ENCODE data around the gene PZP.
"Not testable (repeated sequence)": the region's sequence is repeated elsewhere in the genome, so short reads cannot be mapped to it uniquely, and the experiment has no call there.

Gene PZP

DNA sequence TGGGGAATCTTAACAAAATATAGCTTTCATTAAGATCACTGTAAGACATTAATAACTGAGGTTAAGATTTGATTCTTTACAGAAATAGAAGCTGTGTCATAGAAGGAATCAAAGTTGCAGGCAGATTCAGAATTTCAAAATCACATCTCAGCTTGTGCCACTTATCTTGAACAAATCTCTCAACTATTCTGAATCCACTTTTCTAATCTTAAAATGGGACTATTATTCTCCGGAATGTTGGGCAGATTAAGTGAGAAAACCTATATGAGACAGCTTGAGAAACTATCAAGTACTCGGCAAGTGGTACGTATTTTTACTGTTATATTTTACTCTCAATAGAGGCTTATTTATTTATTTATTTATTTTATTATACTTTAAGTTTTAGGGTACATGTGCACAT is 28.4 kb downstream of the PZP start:
- DNase-seq: no peak

DNA sequence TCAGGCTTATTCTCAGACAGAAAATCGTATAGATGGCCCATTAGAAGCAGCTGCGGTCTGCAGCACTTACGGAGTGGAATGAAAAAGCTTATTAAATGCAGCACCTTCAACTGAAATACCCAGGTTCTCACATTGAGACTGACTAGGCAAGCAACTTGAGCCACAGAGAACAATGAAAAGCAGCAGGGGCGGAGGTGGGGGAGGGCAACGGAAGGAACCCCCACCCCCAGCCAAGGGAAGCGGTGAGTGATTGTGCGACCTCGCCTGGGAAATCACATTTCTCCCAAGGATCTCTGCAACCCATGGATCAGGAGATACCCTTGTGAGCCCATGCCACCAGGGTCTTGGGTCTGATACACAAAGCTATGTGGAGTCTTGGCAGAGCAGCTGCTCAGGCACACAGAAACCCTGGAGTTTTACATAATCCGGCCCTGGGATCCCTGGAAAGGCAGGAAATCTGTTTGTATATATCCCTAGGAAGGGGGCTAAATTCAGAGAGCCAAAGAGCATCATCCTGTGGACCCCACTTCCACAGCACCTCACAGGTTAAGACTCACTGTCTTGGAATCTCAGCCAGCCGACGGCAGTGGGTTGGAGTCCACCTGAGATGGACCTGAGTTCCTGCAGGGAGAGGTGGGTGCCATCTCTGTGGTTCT is 38.1 kb downstream of the PZP start:
- DNase-seq: no peak

DNA sequence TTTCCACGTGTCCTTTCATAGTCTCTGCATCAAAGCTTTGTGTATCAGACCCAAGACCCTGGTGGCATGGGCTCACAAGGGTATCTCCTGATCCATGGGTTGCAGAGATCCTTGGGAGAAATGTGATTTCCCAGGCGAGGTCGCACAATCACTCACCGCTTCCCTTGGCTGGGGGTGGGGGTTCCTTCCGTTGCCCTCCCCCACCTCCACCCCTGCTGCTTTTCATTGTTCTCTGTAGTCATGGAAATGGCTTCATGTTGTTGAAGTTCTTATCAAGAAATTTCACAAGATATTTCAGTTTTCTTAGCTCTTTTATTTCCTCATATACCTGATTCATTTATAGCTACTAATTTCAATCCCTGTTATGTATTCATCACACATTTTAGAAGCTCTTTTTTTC is 40.9 kb downstream of the PZP start:
- not testable (repeated sequence) for DNase-seq

DNA sequence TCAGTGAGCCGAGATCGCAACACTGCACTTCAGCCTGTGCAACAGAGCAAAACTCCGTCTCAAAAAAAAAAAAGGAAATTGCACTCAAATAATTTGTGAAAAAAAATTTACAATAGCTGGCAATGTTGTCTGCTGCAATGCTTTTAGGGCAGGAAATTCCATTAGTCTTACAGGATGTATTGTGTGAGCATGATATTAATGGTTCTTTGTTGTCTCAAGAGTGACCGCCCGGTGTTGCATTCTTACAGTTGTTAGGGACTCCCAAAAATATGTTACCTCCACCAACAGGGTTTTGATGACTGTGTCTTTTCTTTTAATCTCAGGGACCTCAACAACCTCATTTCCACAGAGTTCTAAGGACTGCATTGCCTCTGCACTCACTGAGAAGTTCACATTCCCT is 44.8 kb downstream of the PZP start:
- no peak for DNase-seq

DNA sequence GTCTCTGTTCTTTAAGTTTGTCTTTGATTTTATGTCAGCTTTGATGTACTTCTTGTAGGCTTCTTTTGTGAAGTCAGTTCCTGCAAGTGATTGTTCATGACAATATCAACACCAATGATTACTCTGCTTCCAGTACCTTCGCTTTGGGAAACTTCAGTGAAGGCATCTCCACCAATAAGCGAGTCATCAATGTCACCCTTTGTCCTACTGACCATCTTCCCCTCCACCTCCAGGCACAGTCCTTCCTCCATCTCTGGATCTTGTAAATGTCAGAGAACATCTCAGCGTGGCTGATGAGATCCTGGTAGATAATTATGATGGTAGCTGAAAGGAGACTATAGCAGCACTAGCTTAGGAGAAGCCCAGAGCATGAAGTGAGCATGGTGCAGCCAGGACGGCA is 52.1 kb downstream of the PZP start:
- no peak for DNase-seq

DNA sequence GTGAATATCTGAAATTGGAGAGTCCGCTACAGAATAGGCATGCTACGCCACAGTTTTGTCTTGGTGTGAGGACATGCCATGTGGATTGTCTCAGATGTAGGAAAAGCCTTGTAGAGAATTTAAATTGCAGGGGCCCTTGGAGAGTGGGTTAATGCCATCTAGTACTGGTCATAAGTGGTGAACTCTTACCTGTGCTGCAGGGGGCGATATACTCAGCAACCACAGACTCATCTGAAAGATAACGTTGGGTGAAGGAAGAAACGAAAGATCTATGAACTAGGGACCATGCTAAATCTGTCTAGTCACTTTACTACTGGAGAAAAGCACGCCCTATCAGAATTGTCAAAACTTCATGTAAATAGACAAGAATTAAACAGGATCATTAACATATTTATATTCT is 58.8 kb downstream of the PZP start:
- DNase-seq: no peak

DNA sequence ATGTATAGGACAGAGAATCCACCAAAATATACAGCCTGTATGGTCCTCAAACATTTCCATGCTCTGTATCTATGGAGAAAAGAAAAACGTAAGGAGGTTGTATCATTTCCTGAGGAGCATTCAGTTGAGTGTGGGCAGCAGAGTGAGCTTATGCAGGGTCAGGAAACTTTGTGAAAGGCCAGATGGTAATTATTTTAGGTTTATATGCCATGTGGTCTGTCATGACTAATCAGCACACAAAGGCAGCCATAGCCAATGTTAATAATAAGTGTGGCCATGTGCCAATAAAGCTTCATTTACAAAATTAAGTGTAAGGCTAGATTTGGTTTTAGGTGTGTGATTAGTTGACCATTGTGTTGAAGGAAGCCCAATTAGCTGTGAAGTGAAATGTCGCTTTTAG is 59.3 kb downstream of the PZP start:
- no peak for DNase-seq

DNA sequence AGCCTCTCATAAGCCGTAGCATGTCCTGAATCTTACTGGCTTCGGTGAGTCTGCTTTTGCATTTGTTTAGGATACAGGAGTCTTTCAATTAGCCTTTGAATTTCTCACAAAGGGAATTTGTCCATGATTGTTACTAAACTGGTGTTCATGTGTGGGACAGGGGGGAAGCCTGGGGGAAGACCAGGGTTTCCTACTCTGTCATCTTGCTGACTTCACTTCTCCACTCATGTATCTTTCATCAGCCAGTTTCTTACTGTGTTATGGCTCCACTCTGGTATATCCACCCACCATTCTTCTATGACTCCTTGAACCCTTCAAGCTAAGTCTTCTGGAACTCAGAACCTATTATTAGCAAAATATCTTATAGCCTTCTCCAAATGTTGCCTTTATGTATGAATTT is 60.7 kb downstream of the PZP start:
- DNase-seq: no peak

DNA sequence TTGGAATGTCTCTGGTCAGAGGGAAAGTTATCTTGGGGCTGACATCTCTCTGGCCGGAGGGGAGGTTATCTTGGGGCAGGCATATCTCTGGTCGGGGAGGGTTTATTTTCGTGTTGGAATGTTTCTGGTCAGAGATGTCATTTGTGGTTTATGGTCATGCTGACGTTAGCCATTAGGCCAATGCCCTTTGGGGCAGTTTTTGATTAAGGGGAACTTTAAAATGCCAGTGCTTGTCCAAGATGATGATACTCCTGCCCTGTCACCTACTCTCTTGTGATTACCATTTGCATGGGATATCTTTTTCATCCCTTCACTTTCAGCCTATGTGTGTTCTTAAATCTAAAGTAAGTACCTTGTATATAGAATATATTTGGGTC is 63.5 kb downstream of the PZP start:
- DNase-seq: no peak

DNA sequence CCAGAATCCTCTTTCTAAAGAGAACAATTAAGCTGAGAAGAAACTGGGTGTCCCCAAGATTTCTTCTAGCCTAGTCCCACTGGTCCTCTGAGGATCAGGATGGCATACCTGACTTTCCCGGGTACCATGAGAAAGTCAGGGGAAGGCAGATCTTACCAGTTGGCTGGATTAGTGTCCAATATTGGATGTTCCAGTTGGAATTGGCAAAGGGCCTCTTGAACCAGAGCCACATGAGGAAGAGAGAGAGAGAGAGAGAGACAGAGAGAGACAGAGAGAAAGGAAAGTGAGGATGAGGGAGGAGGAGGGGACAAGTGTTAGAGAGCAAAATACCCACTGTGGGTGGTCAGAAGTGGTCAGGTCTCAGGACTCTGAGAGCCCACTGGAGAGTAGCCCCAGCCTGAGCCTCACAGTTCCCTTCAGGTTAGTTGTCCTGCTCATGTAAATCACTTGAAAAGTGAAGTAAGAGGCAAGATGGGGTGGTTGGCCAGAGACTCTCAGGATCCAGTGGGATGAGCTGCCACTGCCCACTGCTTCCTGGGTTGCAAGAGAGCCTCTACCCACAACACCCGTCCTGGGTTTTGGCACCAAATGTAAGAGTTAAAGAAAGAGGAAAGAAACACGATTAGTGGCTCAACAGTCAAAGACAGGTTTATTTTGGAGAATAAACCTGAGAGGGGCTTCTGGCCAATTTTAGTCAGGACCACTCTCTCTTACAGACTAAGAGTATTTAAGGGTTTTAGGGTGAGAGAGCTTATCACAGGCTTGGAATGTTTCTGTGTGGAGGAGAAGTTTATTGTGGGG is 64.1 kb downstream of the PZP start:
- no peak for DNase-seq

DNA sequence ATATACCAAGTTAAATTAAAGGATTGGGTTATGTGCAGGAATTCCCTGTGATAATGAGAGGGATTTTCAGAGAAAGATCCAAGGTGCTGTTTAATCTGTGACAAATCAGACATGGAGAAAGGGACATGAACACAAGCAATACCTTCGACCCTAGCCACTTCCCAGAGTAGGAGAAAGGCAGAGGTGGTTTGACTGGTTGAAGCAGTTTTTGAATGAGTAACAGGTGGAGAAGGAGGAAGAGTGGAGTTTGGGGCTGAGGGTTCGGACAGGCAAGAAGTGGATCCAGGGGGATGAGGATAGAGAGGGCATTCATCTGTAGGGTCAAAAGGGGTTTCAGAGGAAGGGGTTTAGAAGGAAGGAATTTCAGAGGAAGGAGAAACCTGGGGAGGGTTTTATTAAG is 65.1 kb downstream of the PZP start:
- DNase-seq: no peak

DNA sequence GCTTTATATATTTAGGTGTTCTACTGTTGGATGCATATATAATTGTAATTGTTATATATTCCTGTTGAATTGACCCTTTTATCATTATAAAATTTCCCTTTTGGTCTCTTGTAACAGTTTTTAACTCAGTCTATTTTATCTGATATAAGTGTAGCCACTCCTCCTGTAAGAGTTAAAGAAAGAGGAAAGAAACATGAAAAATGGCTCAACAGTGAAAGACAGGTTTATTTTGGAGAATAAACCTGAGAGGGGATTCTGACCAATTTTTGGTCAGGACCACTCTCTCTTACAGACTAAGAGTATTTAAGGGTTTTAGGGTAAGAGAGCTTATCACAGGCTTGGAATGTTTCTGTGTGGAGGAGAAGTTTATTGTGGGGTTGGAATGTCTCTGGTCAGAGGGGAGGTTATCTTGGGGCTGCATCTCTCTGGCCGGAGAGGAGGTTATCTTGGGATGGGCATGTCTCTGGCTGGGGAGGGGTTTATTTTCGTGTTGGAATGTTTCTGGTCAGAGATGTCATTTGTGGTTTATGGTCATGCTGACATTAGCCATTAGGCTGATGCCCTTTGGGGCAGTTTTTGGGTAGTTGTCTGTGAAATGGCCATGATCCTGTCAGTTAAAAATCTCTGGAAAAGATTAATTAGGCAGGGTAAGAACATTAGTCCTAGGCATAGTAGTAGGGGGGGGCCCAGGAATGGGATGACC is 68.5 kb downstream of the PZP start:
- DNase-seq: not testable (repeated sequence)

DNA sequence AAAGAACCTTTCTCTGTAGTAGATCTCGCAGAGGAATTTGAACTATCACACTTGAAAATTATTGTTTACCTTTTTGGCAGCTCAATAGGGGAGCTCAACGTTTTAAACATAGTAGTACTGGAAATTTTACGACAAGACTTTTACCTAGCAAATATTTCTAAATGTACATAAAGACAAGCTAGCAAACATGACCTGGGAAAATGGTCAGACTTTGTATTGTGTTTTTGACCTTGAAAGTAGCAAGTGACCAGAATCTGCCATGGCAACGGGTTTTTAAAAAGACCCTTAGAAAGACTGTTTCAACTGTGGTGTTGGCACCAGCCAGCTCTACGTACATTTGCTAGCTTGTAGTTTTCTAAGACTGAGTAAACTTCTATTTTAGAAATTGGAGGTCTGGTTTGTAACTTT is 72.3 kb downstream of the PZP start:
- DNase-seq: no peak

DNA sequence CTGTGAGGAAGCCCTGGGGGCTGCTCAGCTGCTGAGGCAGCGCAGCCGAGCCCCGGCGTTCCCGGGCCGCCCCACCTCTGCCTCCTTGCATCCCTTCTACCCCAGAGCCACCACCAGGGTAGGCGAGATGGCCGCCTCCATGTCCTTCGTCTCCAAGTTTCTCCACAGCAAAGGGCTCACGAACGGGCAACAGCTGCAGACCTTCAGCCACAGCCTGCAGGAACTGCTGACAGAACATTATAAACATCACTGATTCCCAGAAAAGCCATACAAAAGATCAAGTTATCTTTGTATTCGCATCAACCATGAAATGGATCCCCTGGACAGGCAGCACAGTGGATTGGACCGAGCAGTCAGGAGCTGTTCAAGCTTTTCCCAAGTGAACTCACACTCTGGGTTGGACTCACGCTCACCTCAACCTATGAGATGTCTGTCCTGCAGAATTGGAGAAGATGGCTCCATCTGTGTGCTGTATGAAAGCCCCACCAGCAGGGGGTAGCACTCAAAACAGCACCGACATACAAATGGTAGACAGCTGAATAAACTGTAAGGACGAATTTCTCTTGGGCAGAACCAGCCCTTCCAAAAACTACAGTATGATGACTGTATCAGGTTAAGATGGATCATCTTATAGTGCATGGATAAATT is 73.1 kb downstream of the PZP start:
- peak; percentile 27 for DNase-seq

DNA sequence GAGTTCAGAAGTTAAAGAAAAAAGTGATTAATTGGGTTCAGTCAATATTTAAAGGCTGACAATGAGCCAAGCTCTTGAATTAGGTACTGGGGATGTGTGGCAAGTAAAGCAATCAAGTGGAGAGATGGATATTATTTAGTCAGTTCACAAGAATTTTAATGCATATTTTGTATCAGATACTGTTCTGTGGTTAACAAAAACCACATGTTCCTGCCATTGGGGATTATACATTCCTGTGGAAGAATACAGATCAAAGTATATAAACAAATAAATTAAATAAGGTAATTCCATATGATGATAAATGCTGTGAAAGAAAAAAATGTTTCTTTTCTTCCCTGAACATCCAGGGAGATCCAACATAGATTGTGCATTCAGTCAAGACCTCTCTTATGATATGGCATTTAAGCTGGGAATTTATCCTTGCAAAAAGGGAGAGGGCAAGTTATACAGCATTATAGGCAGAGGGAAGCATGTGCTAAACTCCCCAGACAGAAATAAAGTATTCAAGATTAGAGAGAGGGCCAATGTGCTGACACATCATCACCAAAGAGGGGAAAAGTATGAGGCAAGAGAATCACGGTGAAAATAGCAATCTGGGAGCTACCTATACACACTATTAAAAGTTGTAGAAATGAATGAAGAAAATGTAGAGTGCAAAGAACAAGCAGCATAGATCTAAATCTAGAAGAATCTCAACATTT is 74.8 kb downstream of the PZP start:
- no peak for DNase-seq

DNA sequence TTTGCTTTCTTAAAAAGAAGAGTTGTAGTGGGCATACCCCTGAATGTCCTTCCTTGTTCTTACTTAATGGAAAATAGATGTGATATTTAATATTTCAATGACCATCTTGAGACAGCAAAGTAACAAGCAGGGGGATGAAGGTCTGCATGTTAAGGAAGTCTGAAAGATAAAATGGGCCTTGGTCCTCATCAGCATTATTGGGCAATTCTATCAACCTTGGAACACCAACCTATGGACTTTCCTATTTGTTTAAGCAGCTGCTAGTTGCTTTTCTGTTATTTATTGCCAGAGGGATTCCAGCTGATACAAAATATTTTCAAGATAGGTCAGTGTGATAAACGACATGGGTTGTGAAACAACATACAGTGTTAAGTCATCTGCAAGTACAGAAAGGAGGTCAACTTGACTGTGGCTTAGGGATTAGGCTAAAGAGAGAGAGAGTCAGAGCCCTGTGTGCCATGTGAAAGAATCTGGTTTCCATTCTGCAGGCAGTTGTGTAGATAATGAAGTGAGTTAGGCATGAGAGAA is 76.1 kb downstream of the PZP start:
- no peak for DNase-seq

DNA sequence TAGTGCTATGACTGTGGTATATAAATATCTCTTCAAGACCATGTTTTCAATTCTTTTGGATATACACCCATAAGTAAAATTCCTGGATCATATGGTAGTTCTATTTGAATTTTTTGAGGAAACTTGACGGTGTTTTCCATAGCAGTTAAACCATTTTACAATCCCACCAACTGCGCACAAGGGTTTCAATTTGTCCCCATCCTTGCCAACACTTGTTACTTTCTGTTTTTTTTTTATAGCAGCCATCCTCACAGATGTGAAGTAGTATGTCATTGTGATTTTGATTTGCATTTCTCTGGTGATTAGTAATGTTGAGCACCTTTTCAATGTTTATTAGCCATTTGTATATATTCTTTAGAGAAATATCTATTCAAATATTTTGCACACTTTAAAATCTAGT is 78.0 kb downstream of the PZP start:
- no peak for DNase-seq

DNA sequence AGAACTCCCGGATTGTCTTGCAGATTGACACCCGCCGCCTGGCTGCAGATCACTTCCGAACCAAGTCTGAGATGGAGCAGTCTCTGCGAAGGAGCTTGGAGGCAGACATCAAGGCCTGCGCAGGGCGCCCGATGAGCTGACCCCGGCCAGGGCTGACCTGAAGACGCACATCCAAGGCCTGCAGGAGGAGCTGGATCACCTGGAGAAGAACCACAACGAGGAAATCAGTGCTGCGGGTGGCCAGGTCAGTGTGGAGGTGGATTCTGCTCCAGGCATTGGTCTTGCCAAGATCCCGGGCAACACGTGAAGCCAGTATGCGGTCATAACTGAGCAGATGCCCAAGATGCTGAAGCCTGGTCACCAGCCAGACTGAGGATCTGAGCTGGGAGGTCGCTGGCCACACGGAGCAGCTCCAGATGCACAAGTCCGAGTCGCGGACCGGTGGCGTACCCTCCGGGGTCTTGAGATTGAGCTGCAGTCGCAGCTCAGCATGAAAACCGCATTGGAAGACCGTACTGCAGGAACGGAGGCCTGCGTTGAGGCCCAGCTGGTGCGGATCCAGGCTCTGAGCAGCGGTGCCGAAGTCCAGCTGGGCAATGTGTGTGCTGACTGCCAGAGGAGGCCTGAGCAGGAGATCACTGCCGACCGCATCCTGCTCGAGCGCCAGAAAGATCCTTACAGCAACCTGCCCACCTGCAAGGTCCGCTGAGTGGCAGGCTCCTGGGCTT is 80.1 kb downstream of the PZP start:
- DNase-seq: no peak

DNA sequence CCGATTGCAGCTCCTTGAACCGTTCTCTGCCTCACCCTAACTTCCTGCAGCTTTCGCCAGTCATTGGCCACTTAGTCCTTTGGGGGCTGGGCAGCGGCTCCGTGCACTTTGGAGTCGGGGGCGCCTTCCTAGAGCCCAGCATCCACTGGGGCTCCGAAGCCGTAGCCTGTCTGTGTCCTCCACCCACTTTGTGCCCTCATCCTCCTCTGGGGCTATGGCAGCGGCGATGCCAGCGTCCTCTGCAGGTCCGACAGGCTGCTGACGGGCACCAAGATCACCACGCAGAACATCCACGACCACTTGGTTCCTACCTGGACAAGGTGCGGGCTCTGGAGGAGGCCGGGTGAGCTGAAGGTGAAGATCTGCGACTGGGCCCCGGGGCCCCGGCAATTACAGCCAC is 80.7 kb downstream of the PZP start:
- DNase-seq: no peak

DNA sequence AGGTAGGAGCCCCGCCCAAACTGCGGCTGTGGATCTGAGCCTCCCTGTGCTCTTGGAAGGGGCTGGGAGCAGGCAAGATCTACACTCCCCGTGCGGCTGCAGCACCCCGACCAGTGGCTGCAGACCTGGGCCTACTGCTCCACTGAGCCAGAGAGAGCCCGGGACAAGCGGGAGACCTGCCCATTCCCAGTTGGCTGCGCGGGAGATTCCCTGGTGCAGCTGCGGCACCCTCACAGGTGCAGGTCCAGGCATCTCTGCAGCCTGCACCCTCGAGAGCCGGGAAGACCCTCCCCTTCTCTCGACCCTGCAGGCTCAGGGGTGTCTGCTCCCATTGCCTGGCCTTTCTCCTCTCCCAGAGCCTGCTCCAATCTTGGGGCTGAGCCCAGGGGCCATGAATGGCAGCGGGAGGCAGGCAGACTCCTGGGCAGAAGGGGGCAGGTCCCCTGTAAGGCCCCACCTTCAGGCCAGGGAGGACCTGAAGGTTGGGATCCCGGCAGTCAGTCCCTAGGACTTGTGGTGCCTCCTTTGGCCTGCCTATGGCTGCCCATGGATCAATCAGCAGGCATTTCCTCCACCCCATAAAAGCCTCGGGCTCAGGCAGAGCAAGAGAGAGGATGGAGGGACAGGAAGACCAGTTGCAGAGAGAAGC is 83.7 kb downstream of the PZP start:
- no peak for DNase-seq

DNA sequence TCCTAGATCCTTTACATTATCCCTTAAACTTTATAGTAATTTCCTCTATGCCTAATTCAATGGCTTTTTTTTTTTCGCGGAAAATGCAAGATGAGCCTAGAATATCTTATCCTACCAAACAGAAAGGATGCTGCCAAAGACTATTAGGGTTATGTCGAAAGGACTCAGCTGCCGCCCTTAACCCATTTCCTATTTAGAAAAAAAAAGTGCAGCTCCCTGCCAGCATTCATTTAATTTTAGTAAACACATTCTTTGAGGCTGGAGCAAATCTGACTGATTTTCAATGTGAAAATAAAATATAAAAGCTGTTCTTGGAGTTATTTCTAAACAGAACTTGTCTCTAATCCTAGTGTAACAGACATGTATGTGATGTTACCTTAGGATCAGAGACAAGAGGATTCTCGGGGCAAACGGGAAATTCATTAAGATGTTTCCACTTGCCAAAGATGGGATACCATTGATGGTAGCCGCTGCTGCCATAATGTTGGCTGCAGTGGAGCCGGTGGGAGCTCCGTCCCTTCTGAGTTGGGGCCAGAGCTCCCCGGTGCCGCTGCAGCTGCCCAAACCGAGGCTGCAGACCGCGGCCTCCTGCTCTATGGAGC is 84.3 kb downstream of the PZP start:
- no peak for DNase-seq
